Naive thymus-derived CD8-positive, alpha-beta T cell (primary cell): ENCODE measurements around the gene MYL5. TPM values are rescaled to one million over a fixed set of nuclear protein-coding genes. Genes with fewer than 3 reads are reported as not detected.
"Not testable (repeated sequence)": the region's sequence is repeated elsewhere in the genome, so short reads cannot be mapped to it uniquely, and the experiment has no call there.

ENCODE experiments used
- ATAC-seq, 2 donors: fragments of 150-1000 bp; cut with Tn5 transposase in 1 of 2; sonication (Bioruptor Pico), chemical (Tn5 transposase) in 1 of 2; 1 replicate in 1 of 2; 2 replicates in 1 of 2; pipeline ENCODE4 v1.10.0; 2021; ENCODE audit warnings: mild to moderate bottlenecking in 2 of 2, moderate library complexity in 2 of 2
- POLR2A ChIA-PET: fragments of 350-600 bp; sonication (Branson Sonifier 250); formaldehyde crosslinking; loops from one replicate; lab custom pipeline; 2021; ENCODE audit warnings: antibody characterized with exemption; lab: Charles Lee
- DNase-seq, 10 donors: peaks; one replicate each; pipeline versions ENCODE4 v3.0.0 to v3.0.0-alpha.2; 2020 to 2022
- H3K27ac Mint-ChIP-seq, 10 donors: one replicate each; pipeline ENCODE4 v1.8.0; 2020 to 2022; ENCODE audit warnings: mild to moderate bottlenecking in 10 of 10, mixed read lengths in 10 of 10, moderate library complexity in 4 of 10, inconsistent platforms in 1 of 10
- H3K27me3 Mint-ChIP-seq, 5 donors: one replicate each; pipeline ENCODE4 v1.8.0; 2021 to 2022; ENCODE audit warnings: mixed read lengths in 5 of 5
- H3K36me3 Mint-ChIP-seq, 3 donors: one replicate each; pipeline ENCODE4 v1.8.0; 2020 to 2022; ENCODE audit warnings: mixed read lengths in 3 of 3, mild to moderate bottlenecking in 2 of 3, inconsistent platforms in 1 of 3
- H3K4me1 Mint-ChIP-seq, 4 donors: one replicate each; pipeline ENCODE4 v1.8.0; 2021 to 2022; ENCODE audit warnings: mixed read lengths in 4 of 4
- H3K4me3 Mint-ChIP-seq, 10 donors: one replicate each; pipeline ENCODE4 v1.8.0; 2020 to 2022; ENCODE audit warnings: mild to moderate bottlenecking in 10 of 10, mixed read lengths in 10 of 10, moderate library complexity in 6 of 10, inconsistent platforms in 1 of 10
- H3K9me3 Mint-ChIP-seq, 9 donors: one replicate each; pipeline ENCODE4 v1.8.0; 2020 to 2022; ENCODE audit warnings: mixed read lengths in 9 of 9, mild to moderate bottlenecking in 3 of 9, inconsistent platforms in 1 of 9, moderate library complexity in 1 of 9
- polyA plus RNA-seq, 3 donors: library from polyadenylated mRNA; unstranded; fragments of 300-500 nt; fragmentation: Illumina TruSeq; gene quantifications; one replicate each; pipeline ENCODE4 v1.2.3, GENCODE V29; 2021
- total RNA-seq, 8 experiments: library from RNA in 2 of 8; stranded (reverse) in 2 of 8; gene quantifications; one replicate each; pipeline ENCODE4 v1.2.3 and lab custom pipeline; 2021 to 2026

Gene MYL5
- total and polyA plus RNA-seq, 5 experiments from 2014 or later = 3.1 to 35.6 (median 13.9) TPM

- no peaks in the 10 kb centered on the region for H3K36me3 Mint-ChIP-seq
- DNase-seq (peak in 1 of 10 donors; percentile 54), ATAC-seq (no peak)
- no peaks in the 10 kb centered on the region for H3K27me3 Mint-ChIP-seq
- H3K4me1 Mint-ChIP-seq = peaks cover 4 to 22% (median 14%) of the 10 kb centered on the region in 4 donors
- H3K9me3 Mint-ChIP-seq = no peaks in the 10 kb centered on the region
- POLR2A ChIA-PET = interaction anchor here (1.1 kb wide), 1 partner anchor 41 kb away, joined by 3 read pairs; no protein-coding TSS in a partner anchor
- H3K4me3 Mint-ChIP-seq = no peak overlapping the region
- no peak overlapping the region for H3K27ac Mint-ChIP-seq
Measured at GRCh38 chr4:703336-704197, 29.2 kb downstream of the MYL5 start.

GRCh38 chr4:704198-704891 is 30.0 kb downstream of the MYL5 start:
- peak in 1 of 10 donors; percentile 62 for DNase-seq
- Mint-ChIP-seq H3K27ac (no peak overlapping the region), H3K9me3 (no peaks in the 10 kb centered on the region), H3K4me3 (peak overlapping the region in 3 of 10 donors; percentile 7 to 87 (median 80)), H3K27me3 (no peaks in the 10 kb centered on the region), H3K36me3 (no peaks in the 10 kb centered on the region), H3K4me1 (peaks cover 8 to 24% (median 21%) of the 10 kb centered on the region in 4 donors)
- POLR2A ChIA-PET = no interaction called here
- ATAC-seq = no peak

- POLR2A ChIA-PET = no interaction called here
- Mint-ChIP-seq H3K9me3 (no peaks in the 10 kb centered on the region), H3K4me1 (peaks cover 12 to 30% (median 24%) of the 10 kb centered on the region in 4 donors), H3K4me3 (peak overlapping the region in 7 of 10 donors; percentile 55 to 90 (median 82)), H3K27me3 (no peaks in the 10 kb centered on the region), H3K36me3 (peaks cover 0 to under 1% (median 0%) of the 10 kb centered on the region in 3 donors), H3K27ac (peak overlapping the region in 4 of 10 donors; percentile 69 to 85 (median 79))
- ATAC-seq = no peak
- no peak for DNase-seq
Measured at GRCh38 chr4:704971-705277, 30.6 kb downstream of the MYL5 start.

DNA sequence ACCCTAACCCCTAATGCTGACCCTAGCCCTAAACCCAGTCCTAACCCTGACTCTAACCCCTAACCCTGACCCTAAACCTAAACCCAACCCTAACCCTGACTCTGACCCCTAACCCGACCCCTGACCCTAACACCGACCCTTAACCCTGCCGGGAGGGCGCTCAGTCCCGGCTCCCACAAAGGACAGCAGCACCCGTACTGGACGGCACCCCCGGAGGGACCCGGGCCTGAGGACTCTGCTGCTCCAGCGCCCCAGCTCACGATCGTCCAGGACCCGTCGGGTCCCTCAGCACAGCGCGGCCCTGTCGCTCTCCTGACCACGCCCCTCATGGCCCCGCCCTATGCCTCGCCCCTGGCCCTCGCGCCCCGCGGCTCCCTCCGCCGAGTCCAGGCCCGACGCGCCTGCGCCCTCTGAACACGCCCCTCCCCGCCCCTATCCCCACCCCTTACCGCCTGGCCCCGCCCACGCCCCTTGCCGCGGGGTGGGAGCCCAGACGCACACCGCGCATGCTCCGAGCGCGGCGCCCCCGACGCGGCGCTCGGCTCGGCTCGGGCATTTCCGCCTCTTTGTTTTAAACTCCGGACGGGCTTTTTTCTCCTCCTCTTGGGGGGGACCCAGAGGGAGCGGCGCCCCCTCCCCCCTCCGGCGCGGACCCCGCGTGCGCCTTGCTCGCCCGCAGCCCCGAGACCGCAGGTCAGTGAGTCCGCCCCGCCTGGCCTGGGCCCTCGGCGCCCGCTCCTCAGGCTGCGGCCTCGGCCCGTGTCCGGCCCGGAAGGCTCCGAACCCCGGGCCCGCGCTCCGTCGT is 31.1 kb downstream of the MYL5 start, which contains the start of gene PCGF3:
Gene PCGF3, plus strand, starts transcription at position 555 of the 805 bp plus-strand sequence. CDS start 27,849 bp downstream, outside the sequence.
- no peaks in the 10 kb centered on the region for H3K27me3 Mint-ChIP-seq
- H3K4me3 Mint-ChIP-seq = peak within 1 kb of the TSS; percentile 55 to 90 (median 81)
- H3K36me3 Mint-ChIP-seq = peaks cover 0 to 5% (median 0%) of the 10 kb centered on the region in 3 donors
- DNase-seq (peak; percentile 85 to 97 (median 93)), ATAC-seq (peak; percentile 95)
- H3K9me3 Mint-ChIP-seq = no peaks in the 10 kb centered on the region
- POLR2A ChIA-PET = no interaction called here
- peak within 1 kb of the TSS in 9 of 10 donors; percentile 45 to 88 (median 71) for H3K27ac Mint-ChIP-seq
- H3K4me1 Mint-ChIP-seq = peaks cover 16 to 36% (median 27%) of the 10 kb centered on the region in 4 donors

DNA sequence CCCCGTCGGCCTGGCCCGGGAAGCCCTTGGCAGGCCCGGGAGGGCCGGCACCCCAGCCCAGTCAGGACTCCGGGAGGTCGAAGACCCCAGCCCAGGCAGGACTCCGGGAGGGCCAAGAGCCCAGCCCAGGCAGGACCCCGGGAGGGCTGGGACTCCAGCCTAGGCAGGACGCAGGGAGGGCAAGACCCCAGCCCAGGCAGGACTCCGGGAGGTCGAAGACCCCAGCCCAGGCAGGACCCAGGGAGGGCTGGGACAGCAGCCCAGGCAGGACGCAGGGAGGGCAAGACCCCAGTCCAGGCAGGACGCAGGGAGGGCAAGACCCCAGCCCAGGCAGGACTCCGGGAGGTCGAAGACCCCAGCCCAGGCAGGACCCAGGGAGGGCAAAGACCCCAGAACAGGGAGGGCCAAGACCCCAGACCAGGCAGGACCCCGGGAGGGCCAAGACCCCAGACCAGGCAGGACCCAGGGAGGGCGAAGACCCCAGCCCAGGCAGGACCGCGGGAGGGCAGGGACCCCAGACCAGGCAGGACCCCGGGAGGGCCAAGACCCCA is 31.8 kb downstream of the MYL5 start:
- H3K27me3 Mint-ChIP-seq, DNase-seq, ATAC-seq, H3K36me3 Mint-ChIP-seq, H3K27ac Mint-ChIP-seq, H3K9me3 Mint-ChIP-seq, POLR2A ChIA-PET: not testable (repeated sequence)
- peak overlapping the region in 2 of 10 donors; percentile 16 to 80 for H3K4me3 Mint-ChIP-seq
- H3K4me1 Mint-ChIP-seq = peaks cover 16 to 38% (median 29%) of the 10 kb centered on the region in 4 donors

GRCh38 chr4:706834-707598 is 32.7 kb downstream of the MYL5 start:
- DNase-seq (peak in 1 of 10 donors; percentile 61), ATAC-seq (no peak)
- Mint-ChIP-seq H3K4me1 (peaks cover 16 to 38% (median 29%) of the 10 kb centered on the region in 4 donors), H3K9me3 (no peaks in the 10 kb centered on the region), H3K4me3 (peak overlapping the region in 3 of 10 donors; percentile 41 to 61 (median 55)), H3K36me3 (peaks cover 0 to 5% (median 0%) of the 10 kb centered on the region in 3 donors), H3K27me3 (no peaks in the 10 kb centered on the region), H3K27ac (no peak overlapping the region)
- POLR2A ChIA-PET = no interaction called here

- POLR2A ChIA-PET = no interaction called here
- peaks cover 0 to 5% (median 0%) of the 10 kb centered on the region in 3 donors for H3K36me3 Mint-ChIP-seq
- H3K27ac Mint-ChIP-seq = peak overlapping the region in 5 of 10 donors; percentile 33 to 79 (median 63)
- DNase-seq = peak in 1 of 10 donors; percentile 57
- peaks cover 16 to 38% (median 30%) of the 10 kb centered on the region in 4 donors for H3K4me1 Mint-ChIP-seq
- H3K27me3 Mint-ChIP-seq = no peaks in the 10 kb centered on the region
- peak overlapping the region in 7 of 10 donors; percentile 25 to 78 (median 47) for H3K4me3 Mint-ChIP-seq
- no peaks in the 10 kb centered on the region for H3K9me3 Mint-ChIP-seq
- ATAC-seq = no peak
Measured at GRCh38 chr4:707929-708630, 33.7 kb downstream of the MYL5 start.

DNA sequence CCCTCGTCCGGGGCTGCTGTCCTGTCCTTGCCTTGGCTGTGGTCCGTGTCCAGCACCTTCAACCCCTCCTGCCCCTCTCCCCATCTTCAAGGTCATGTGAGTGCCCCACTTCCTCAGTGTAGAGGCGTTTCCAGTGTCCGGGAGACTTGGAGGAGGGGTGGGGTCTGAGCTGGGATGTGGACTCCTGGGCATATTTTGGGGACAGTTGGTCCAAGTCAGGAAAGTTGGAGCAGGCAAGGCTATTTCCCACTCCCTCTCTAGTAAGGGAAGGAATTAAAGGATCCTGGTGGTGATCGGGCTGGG is 34.2 kb downstream of the MYL5 start:
- POLR2A ChIA-PET = no interaction called here
- Mint-ChIP-seq H3K4me1 (peaks cover 16 to 38% (median 30%) of the 10 kb centered on the region in 4 donors), H3K36me3 (peaks cover 0 to 5% (median 0%) of the 10 kb centered on the region in 3 donors), H3K4me3 (peak overlapping the region in 7 of 10 donors; percentile 21 to 78 (median 41)), H3K9me3 (no peaks in the 10 kb centered on the region), H3K27ac (peak overlapping the region in 4 of 10 donors; percentile 33 to 85 (median 72)), H3K27me3 (no peaks in the 10 kb centered on the region)
- ATAC-seq (no peak), DNase-seq (peak in 1 of 10 donors; percentile 45)

GRCh38 chr4:709348-709747 is 35.0 kb downstream of the MYL5 start:
- Mint-ChIP-seq H3K4me3 (peak overlapping the region in 6 of 10 donors; percentile 4 to 64 (median 24)), H3K27me3 (no peaks in the 10 kb centered on the region), H3K4me1 (peaks cover 16 to 39% (median 32%) of the 10 kb centered on the region in 4 donors), H3K27ac (peak overlapping the region in 2 of 10 donors; percentile 34 to 71), H3K9me3 (no peaks in the 10 kb centered on the region), H3K36me3 (peaks cover 0 to 5% (median 0%) of the 10 kb centered on the region in 3 donors)
- DNase-seq (peak in 1 of 10 donors; percentile 18), ATAC-seq (no peak)
- POLR2A ChIA-PET = no interaction called here

GRCh38 chr4:710116-710515 is 35.8 kb downstream of the MYL5 start:
- Mint-ChIP-seq H3K27me3 (no peaks in the 10 kb centered on the region), H3K27ac (peak overlapping the region in 2 of 10 donors; percentile 44 to 48), H3K9me3 (no peaks in the 10 kb centered on the region), H3K4me3 (peak overlapping the region in 3 of 10 donors; percentile 22 to 64 (median 25)), H3K36me3 (peaks cover 0 to 5% (median 0%) of the 10 kb centered on the region in 3 donors), H3K4me1 (peaks cover 16 to 45% (median 37%) of the 10 kb centered on the region in 4 donors)
- DNase-seq = peak in 1 of 10 donors; percentile 55
- POLR2A ChIA-PET = no interaction called here
- ATAC-seq = no peak

DNA sequence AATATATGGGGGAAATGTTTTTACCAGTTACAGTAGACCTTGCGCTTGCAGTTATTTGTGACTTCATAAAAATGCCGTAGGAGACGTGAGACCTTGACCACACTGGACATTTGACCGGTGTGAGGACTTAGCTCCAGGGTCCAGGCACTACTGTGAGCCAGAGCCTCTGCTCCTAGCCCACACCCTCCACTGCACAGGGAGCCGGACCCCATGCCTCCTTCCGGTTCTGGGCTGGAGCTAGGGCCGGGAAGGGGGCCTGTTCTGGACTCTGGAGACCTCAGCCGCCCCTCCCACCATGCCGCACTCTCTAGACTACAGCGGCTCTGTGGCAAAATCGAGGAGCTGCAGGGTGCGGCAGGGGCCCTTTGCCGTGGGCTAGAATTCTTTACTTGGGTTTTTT is 36.6 kb downstream of the MYL5 start:
- ATAC-seq (no peak), DNase-seq (peak in 1 of 10 donors; percentile 26)
- no peak overlapping the region for H3K4me3 Mint-ChIP-seq
- no peaks in the 10 kb centered on the region for H3K27me3 Mint-ChIP-seq
- H3K36me3 Mint-ChIP-seq = peaks cover 0 to 5% (median 0%) of the 10 kb centered on the region in 3 donors
- POLR2A ChIA-PET = no interaction called here
- H3K9me3 Mint-ChIP-seq = no peaks in the 10 kb centered on the region
- H3K27ac Mint-ChIP-seq = no peak overlapping the region
- H3K4me1 Mint-ChIP-seq = peaks cover 15 to 43% (median 36%) of the 10 kb centered on the region in 4 donors
